Coronary artery (tissue), 2 donors: ENCODE data around the gene FBXO8.

Source experiments
- DNase-seq: peaks from one replicate; pipeline ENCODE4 v3.0.0-alpha.2; 2017; ENCODE audit warnings: low spot score
- H3K27ac ChIP-seq, 2 donors: fragments of 200-600 bp; sonication (generic); one replicate each; pipeline ENCODE4 v1.5.1; 2016 to 2019
- H3K4me3 ChIP-seq: fragments of 200-600 bp; sonication (generic); 2 replicates; pipeline ENCODE4 v1.5.1; 2016; ENCODE audit warnings: mild to moderate bottlenecking, moderate library complexity
- TF ChIP-seq, protein P1 (sequence below): fragments of 200-600 bp; sonication (generic); IDR thresholded peaks from one replicate; pipeline ENCODE4 v1.5.1; 2019; ENCODE audit warnings: antibody characterized with exemption

The FBXO8 gene

DNA sequence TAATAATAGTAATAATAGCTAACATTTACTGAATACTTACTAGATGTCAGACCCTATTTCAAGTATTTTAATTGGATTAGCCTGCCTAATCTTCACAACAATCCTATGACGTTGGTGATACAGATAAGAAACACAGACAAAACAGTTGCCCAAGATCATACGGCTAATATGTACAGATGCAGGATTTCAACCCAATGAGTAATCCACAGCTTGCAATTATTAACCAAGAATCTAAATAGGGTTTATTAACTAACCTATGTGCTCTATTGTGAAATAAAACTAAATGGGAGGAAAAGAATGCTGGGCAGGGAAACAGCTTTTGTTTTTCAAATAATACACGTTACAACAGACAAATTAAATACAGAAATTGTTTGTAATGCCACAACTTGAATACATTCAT, 23.4 kb downstream of the FBXO8 start:
- TF ChIP-seq, protein P1, sequence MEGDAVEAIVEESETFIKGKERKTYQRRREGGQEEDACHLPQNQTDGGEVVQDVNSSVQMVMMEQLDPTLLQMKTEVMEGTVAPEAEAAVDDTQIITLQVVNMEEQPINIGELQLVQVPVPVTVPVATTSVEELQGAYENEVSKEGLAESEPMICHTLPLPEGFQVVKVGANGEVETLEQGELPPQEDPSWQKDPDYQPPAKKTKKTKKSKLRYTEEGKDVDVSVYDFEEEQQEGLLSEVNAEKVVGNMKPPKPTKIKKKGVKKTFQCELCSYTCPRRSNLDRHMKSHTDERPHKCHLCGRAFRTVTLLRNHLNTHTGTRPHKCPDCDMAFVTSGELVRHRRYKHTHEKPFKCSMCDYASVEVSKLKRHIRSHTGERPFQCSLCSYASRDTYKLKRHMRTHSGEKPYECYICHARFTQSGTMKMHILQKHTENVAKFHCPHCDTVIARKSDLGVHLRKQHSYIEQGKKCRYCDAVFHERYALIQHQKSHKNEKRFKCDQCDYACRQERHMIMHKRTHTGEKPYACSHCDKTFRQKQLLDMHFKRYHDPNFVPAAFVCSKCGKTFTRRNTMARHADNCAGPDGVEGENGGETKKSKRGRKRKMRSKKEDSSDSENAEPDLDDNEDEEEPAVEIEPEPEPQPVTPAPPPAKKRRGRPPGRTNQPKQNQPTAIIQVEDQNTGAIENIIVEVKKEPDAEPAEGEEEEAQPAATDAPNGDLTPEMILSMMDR: no peak
- no peak for DNase-seq
- H3K4me3 ChIP-seq: peak overlapping the region; percentile 28
- H3K27ac ChIP-seq: peak overlapping the region in 1 of 2 donors; percentile 14

DNA sequence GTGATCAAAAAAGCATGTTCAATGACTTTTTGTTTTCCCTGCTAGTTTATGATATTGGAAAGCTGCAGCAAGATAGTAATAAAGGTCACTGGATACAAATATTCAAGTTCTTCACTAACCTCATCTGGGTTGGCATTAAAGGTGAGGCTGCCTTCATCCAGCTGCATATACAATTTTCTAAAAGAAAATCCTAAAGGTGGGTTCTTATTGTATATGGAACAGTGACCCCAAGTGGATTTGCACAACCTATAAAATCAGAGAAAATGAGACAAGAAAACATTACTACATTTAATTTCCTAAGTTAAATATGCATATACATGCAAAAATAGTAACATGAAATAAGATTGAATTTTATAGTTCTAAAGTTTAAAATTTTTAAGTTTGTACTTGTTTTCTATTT, 23.9 kb downstream of the FBXO8 start:
- TF ChIP-seq, protein P1: no peak
- Histone ChIP-seq H3K4me3 (no peak overlapping the region), H3K27ac (no peak overlapping the region)
- DNase-seq: no peak

DNA sequence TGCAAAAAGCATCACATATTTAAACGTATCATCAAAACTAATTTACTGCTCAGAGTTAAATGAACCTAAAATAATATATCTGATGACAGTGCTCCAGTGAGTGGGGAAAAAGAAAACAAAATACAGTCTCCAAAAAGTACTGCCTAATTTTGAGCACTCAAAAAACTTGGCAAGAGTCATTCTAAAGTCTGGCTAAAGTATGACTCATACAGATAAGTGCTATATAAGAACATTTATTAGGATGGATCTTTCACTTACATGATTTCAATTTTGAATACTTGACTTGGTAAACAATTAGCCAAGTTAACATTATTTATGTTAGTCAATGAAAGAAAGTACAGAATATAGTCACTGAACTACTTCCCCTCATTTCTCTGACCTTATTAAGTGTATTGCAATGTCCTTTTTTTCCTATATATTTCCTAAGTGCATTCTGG, 27.2 kb downstream of the FBXO8 start:
- DNase-seq: no peak

DNA sequence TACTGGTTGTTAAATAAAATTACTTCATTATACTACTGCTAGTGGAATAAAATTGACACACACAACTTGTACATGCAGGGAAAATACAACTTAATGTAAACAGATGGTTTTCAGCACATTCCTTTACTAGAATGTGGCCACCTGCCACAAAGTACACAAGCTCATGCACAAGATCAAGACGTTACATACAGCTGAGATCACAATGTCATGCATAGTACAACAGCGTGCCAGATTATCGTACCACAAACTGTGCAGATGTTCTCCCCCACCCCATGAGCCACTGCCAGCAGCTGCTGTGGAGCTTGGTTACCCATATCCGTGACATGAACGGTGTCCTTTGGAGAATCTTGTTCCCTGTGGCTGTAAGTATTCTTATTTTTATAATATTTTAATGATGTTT, 27.7 kb downstream of the FBXO8 start:
- no peak for DNase-seq
- Histone ChIP-seq H3K27ac (no peak overlapping the region), H3K4me3 (no peak overlapping the region)
- TF ChIP-seq, protein P1: no peak

More for the DNA sequence above, 27.2 kb downstream of the FBXO8 start:
- no peak overlapping the region for H3K4me3 ChIP-seq
- H3K27ac ChIP-seq: no peak overlapping the region
- TF ChIP-seq, protein P1: no peak

DNA sequence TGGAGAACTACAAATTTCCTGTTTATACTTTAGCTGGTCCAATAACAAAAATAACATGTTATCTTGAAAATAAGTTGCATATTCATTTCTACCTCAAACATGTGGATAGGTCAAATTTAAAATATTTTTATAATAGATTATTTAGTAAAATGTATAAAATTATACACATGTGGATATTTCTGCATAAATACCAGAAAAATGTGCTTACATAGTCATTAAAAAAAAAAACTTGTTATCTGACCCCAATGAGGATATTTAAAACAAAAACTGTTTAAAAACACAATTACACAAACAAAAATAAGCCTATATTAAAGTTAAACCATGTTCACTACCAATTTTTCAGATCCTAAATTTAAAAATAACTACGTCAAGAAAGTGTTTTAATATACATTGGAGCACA, 28.1 kb downstream of the FBXO8 start:
- TF ChIP-seq, protein P1: no peak
- no peak overlapping the region for H3K27ac ChIP-seq
- H3K4me3 ChIP-seq: no peak overlapping the region
- no peak for DNase-seq

DNA sequence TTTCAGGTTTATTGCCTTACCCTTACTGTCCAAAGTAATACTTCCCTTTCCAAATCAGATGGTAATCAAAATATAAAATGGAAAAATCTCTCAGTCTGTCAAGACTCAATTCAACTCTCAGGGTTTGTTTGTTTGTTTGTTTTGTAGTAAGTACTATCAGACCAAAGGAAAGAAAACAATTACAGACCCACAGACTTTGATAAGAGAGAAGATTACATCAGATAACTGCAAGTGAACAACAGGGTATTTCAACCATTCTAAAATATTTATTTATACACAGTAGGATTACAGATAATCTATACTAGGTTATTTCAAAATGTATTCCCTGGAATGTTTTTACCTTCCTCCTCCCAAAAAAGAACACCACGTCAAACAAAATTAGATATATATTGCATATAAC, 28.9 kb downstream of the FBXO8 start:
- TF ChIP-seq, protein P1: no peak
- no peak for DNase-seq
- H3K4me3 ChIP-seq: no peak overlapping the region
- no peak overlapping the region for H3K27ac ChIP-seq

DNA sequence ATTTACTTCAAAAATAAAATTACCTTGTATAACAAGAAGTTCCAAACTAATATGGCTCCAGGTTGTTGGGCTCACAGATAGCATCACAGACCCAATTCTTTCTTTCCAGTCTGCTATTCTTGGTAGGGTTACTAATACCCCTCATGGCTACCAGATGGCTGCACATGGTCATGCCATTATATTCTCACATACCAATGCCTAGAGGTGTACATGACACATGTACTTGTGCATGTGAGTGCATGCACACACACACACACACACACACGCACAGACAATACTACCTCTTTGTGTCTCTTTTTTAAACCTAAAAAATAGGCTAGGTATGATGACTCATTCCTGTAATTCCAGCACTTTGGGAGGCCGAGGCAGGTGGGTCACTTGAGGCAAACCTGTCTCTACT, 31.1 kb downstream of the FBXO8 start:
- TF ChIP-seq, protein P1: no peak

More for the DNA sequence above, 31.1 kb downstream of the FBXO8 start:
- H3K27ac ChIP-seq: no peak overlapping the region
- no peak for DNase-seq
- H3K4me3 ChIP-seq: no peak overlapping the region
